T-helper 2 cell treated with Interferon-gamma antibody and Interleukin-4, amounts not matched to agents 5 μg/mL and 100 μg/mL, for 36 hours (primary cell): ENCODE results near the gene EPHA3.

Experiments
- DNase-seq: peaks from one replicate; pipeline ENCODE4 v3.0.0; 2021; ENCODE audit warnings: low spot score
- H3K27ac Mint-ChIP-seq: one replicate; pipeline ENCODE4 v1.8.0; 2021; ENCODE audit warnings: mild to moderate bottlenecking, mixed read lengths
- H3K27me3 Mint-ChIP-seq: one replicate; pipeline ENCODE4 v1.8.0; 2021; ENCODE audit warnings: low read depth, mixed read lengths
- H3K36me3 Mint-ChIP-seq: one replicate; pipeline ENCODE4 v1.8.0; 2021; ENCODE audit warnings: low read depth, mixed read lengths
- H3K4me1 Mint-ChIP-seq: one replicate; pipeline ENCODE4 v1.8.0; 2021; ENCODE audit warnings: low read depth, mixed read lengths
- H3K4me3 Mint-ChIP-seq: one replicate; pipeline ENCODE4 v1.8.0; 2022; ENCODE audit warnings: mild to moderate bottlenecking, moderate library complexity, mixed read lengths
- H3K9me3 Mint-ChIP-seq: one replicate; pipeline ENCODE4 v1.8.0; 2021; ENCODE audit warnings: mixed read lengths

Gene EPHA3

DNA sequence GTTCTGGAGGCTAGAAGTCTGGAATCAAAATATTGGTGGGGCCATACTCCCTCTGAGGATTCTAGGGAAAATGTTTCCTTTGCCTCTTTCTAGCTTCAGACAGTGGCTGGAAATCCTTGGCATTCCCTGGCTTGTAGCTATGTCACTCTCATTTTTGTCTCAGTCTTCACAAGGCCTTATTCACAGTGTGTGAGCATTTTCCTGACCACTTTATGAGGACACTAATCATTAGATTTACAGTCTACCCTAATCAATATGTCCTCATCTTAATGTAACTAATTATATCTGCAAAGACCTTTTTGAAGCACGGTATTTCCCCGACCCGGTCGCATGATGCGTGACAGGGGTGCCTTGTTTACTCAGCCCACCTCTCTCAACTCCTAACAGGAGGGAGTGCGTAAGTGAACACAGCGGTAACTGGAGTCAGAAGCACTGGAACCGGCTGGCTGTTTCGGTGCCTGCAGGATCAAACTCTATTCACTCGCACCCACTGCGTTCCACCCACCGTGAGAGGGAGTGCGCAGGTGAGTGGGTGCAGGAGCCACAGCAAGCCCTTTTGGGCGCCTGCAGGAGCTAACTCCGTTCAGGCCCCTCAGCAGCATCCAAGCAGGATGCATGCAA lies 155.0 kb downstream of the EPHA3 start:
- Mint-ChIP-seq H3K27ac (no peak overlapping the region), H3K4me3 (no peak overlapping the region), H3K27me3 (no peaks in the 10 kb centered on the region), H3K9me3 (peaks cover 5% of the 10 kb centered on the region), H3K4me1 (no peaks in the 10 kb centered on the region), H3K36me3 (no peaks in the 10 kb centered on the region)
- DNase-seq, result no peak

DNA sequence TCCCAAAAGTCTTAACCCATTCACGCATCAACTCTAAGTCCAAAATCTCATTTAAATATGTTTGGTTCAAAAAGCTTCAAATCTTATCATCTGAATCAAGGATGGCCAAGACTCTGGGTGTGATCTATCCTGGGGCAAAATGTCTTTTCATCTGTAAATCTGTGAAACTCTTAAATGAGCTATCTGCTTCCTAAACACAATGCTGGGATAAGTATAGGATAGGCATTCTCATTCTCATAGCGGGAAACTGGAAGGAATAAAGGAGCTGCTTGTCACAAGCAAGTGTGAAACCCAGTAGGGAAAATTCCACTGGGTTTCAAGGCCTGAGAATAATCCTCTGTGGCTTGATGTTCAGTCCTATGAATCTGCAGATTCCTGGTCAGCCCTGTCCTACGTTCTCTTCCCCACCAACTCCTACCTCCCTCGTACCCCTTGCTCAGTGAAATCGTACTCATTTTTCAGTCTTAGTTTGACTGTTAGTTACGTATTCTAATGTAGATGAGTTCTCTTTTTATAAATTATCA lies 156.7 kb downstream of the EPHA3 start:
- H3K4me3 Mint-ChIP-seq, result no peak overlapping the region
- no peaks in the 10 kb centered on the region for H3K27me3 Mint-ChIP-seq
- no peak for DNase-seq
- H3K36me3 Mint-ChIP-seq, result no peaks in the 10 kb centered on the region
- no peak overlapping the region for H3K27ac Mint-ChIP-seq
- H3K9me3 Mint-ChIP-seq, result peaks cover 5% of the 10 kb centered on the region
- no peaks in the 10 kb centered on the region for H3K4me1 Mint-ChIP-seq

DNA sequence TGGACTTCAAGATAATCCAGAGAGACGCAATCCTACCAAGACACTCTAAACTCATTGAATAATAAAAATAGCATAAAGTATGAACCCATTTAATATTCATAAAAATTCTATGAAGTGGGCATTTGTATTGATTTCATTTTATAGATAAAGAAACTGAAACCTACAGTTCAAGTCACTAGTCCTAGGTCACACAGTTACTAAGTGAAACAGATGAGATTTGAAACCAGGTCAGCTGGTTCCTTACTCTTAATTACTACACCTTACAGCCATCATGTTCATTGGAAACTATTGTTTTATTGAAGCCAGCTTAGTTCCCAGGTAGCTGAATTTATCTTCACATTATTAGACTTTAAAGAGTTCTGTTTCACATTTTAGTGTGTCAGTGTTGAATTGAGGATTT lies 158.7 kb downstream of the EPHA3 start:
- no peak overlapping the region for H3K4me3 Mint-ChIP-seq
- no peaks in the 10 kb centered on the region for H3K4me1 Mint-ChIP-seq
- no peaks in the 10 kb centered on the region for H3K36me3 Mint-ChIP-seq
- H3K27me3 Mint-ChIP-seq, result no peaks in the 10 kb centered on the region
- peaks cover 5% of the 10 kb centered on the region for H3K9me3 Mint-ChIP-seq
- no peak overlapping the region for H3K27ac Mint-ChIP-seq
- DNase-seq, result no peak

DNA sequence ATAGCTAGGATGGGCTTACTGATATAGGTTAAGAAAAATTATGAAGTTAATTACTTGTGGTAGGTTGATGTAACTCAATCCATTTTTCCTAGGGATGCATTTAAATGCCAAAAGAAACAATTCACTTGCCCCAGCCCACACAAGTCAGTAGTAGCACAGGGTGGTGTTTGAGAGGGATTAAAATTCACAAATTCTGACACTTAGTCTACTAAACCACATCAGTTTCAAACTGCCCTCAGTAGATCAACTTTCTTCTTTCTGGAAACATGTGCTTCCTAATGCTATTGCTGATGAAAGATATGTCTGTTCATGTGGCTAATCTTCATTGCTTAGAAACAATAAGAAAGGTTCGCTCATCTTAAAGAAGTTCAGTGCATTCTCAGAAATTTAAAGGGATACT lies 160.6 kb downstream of the EPHA3 start:
- Mint-ChIP-seq H3K4me1 (no peaks in the 10 kb centered on the region), H3K27ac (no peak overlapping the region), H3K36me3 (no peaks in the 10 kb centered on the region), H3K9me3 (peaks cover 8% of the 10 kb centered on the region), H3K4me3 (no peak overlapping the region), H3K27me3 (no peaks in the 10 kb centered on the region)
- no peak for DNase-seq

DNA sequence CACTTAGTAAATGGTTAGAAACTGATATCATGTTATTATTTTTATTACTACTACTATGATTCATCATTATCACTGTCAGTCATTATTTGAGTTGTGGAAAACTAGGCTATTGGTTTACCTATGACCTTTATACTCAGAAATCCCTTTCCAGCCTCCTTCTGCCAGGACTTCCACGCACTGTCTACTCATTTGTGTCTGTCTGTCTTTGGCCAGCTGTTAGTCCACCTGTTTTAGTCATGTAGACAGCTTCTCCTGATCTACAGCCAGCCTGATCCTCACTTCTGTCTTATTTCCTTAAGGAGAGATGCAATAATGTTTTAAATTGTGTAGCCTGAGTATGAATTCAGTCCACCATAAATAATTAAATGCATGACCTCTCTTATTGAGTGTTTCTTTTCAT lies 162.8 kb downstream of the EPHA3 start:
- Mint-ChIP-seq H3K27ac (no peak overlapping the region), H3K9me3 (peaks cover 5% of the 10 kb centered on the region), H3K4me3 (no peak overlapping the region), H3K4me1 (no peaks in the 10 kb centered on the region), H3K27me3 (no peaks in the 10 kb centered on the region), H3K36me3 (no peaks in the 10 kb centered on the region)
- DNase-seq, result no peak

DNA sequence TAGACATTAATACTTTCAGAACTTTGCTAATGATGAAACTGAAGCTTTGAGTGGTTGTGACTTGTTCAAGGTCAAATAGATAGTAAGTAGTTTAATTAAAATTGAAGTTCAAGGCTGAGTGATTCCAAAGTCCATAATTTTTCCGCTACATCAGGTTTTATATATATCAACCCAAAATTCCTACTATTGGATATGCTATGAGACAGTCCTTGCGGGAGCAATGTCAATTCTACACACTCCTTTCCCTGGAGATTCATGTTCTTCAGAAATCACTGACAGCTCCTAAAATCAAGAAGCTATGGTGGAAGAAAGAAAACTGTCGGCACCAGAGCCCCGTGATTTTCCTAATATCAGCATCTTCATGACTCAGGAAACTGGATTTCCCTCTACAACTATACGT lies 167.6 kb downstream of the EPHA3 start:
- H3K9me3 Mint-ChIP-seq, result peaks cover 5% of the 10 kb centered on the region
- no peak overlapping the region for H3K4me3 Mint-ChIP-seq
- no peak overlapping the region for H3K27ac Mint-ChIP-seq
- no peaks in the 10 kb centered on the region for H3K4me1 Mint-ChIP-seq
- H3K36me3 Mint-ChIP-seq, result no peaks in the 10 kb centered on the region
- no peaks in the 10 kb centered on the region for H3K27me3 Mint-ChIP-seq
- no peak for DNase-seq

DNA sequence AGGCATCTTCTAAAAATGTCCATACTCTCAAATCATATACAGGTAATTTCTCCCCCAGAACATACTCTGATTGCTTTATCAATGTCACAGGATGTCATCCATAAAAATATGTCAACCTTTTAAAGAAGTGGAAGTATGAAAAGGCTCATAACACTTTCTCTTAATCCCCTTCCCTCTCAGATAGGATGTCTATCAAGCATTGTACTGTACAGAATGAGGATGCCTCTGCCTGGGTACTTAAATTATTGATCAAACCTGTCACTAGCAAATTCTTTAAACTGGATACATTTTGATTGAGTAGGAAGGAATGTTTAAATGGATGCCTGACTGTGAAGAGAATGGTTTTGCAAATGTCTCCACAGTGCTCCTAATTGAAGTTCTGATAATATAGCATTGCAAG lies 168.7 kb downstream of the EPHA3 start:
- H3K27ac Mint-ChIP-seq, result no peak overlapping the region
- H3K9me3 Mint-ChIP-seq, result peaks cover 5% of the 10 kb centered on the region
- H3K4me3 Mint-ChIP-seq, result no peak overlapping the region
- no peak for DNase-seq
- H3K4me1 Mint-ChIP-seq, result no peaks in the 10 kb centered on the region
- no peaks in the 10 kb centered on the region for H3K27me3 Mint-ChIP-seq
- H3K36me3 Mint-ChIP-seq, result no peaks in the 10 kb centered on the region

DNA sequence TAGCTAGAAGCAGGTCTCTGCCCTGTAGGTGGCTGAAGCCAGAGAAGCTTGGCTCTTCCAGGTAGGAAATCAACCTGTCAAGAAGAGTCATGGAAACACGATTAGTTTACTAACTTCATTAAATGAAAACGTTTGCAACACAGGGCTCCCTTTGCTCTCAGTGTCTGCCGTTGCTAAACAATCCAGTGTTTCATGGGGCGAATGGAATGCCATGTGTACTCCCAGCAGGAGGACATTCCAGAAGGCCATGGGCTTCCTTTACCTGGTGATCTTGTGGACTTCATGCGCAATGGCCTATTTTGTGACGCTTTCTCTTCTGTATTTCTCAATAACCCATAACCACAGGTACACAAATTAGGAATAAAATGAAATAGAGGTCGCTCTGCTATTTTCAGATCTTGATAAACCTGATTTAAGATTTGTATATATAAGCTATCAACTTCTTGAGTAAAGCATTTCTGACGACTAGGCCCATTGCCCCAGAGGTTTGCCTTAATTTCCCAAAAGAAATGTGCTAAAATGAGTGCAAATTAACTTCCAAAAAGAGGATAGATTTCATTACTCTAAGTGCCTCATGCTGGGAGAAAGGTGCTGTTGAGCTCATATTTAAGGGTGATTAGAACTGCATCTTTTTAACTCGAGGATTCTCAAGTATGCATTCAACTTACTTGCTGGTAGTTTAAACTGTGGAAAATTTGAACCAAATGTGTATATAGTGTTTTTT lies 171.0 kb downstream of the EPHA3 start:
- DNase-seq, result no peak
- H3K27ac Mint-ChIP-seq, result no peak overlapping the region
- no peaks in the 10 kb centered on the region for H3K4me1 Mint-ChIP-seq
- no peaks in the 10 kb centered on the region for H3K27me3 Mint-ChIP-seq
- H3K36me3 Mint-ChIP-seq, result no peaks in the 10 kb centered on the region
- H3K4me3 Mint-ChIP-seq, result no peak overlapping the region
- H3K9me3 Mint-ChIP-seq, result no peaks in the 10 kb centered on the region

DNA sequence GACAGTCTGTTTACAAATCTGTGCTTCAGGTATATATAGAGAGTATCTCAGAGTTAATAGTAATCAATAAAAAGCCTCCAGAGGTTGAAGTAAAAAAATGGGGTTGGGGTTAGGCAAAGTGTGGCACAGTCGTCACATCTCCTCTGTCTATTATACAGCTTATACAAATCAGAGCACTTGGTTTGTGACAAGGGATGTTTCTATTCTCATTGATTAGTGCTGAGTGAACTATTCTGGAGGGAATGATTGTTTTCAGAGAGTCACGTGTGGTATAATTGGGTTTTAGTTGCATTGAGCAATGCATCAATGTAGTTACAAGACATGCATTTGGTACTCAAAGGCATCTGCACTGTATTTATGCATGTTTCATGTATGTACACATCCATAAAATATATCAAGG lies 172.9 kb downstream of the EPHA3 start:
- no peak overlapping the region for H3K27ac Mint-ChIP-seq
- no peak for DNase-seq
- peaks cover 4% of the 10 kb centered on the region for H3K9me3 Mint-ChIP-seq
- H3K36me3 Mint-ChIP-seq, result no peaks in the 10 kb centered on the region
- no peaks in the 10 kb centered on the region for H3K27me3 Mint-ChIP-seq
- H3K4me1 Mint-ChIP-seq, result no peaks in the 10 kb centered on the region
- H3K4me3 Mint-ChIP-seq, result no peak overlapping the region

DNA sequence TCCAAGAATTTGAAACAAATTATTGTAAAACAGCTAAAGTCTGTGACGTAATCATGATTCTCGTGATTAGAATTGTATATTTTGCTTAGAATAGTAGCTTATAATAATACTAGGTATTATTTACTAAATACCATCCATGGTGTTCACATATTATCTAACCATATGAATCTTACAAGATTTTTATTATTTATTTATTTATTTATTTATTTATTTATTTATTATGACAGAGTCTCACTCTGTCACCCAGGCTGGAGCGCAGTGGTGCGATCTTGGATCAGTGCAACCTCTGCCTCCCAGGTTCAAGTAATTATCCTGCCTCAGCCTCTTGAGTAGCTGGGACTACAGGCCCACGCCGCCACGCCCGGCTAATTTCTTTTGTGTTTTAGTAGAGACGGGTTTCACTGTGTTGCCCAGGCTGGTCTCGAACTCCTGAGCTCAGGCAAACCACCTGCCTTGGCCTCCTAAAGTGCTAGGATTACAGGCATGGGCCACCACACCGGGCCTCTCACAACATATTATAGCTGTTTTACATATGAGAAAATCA lies 173.5 kb downstream of the EPHA3 start:
- no peaks in the 10 kb centered on the region for H3K27me3 Mint-ChIP-seq
- no peaks in the 10 kb centered on the region for H3K4me1 Mint-ChIP-seq
- H3K4me3 Mint-ChIP-seq, result no peak overlapping the region
- no peak overlapping the region for H3K27ac Mint-ChIP-seq
- peaks cover 8% of the 10 kb centered on the region for H3K9me3 Mint-ChIP-seq
- no peaks in the 10 kb centered on the region for H3K36me3 Mint-ChIP-seq
- DNase-seq, result no peak

DNA sequence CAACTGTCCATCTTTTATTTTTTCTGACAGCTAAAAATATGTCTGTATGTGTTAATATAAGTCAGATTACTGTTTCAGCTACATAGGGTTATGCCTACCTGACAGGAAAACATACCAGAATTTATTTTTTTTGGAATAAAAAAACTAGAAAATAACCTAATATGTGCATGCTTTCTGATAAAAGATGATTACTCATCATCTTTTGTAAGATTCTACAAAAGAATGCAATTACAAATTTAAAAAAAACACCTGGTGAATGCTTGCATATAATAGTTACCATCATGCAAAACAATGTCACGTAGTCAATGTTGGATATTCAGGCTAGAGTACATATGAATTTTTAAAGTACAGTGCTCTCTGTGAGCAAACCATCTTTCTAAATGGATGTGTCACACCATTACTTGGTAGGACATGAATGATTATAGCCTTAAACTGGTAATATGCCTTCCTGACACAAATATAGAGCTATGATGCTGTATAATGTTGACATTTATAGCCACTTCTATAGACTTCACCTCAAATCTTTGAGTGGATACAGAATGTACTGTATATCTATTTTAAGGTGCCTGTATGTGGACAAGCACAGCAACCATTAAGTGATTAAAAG lies 180.6 kb downstream of the EPHA3 start:
- Mint-ChIP-seq H3K4me3 (no peak overlapping the region), H3K27me3 (no peaks in the 10 kb centered on the region), H3K9me3 (peaks cover 24% of the 10 kb centered on the region), H3K27ac (no peak overlapping the region), H3K4me1 (no peaks in the 10 kb centered on the region), H3K36me3 (no peaks in the 10 kb centered on the region)
- no peak for DNase-seq

DNA sequence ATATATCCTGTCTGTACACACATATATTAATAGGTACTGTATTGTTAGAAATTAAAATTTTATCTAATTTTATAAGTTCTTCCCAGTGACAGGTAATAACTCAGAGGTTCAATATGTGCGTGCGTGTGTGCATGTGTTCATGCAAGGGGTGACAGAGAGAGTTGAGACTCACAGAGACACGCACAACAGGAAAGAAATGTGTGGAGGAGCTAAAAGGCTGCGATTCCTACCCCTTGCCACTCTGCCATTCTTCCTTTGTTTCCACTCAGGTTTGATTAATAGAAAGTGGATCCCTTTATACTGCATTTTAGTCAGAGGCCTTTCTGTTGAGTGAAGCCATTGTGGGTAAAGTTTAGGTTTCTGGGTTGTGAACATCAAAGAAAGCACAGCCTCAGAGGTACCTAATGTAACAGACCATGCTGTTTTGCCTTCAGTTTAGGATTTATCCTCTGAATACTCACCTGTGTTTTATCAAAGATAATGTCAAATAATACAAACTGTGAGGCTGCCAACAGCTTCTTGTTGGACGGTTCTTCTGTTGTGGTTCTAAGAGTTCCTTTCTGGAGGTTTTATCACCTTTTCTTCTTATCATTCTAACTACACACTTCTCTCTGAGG lies 182.3 kb downstream of the EPHA3 start:
- Mint-ChIP-seq H3K27me3 (no peaks in the 10 kb centered on the region), H3K27ac (no peak overlapping the region), H3K4me3 (no peak overlapping the region), H3K4me1 (no peaks in the 10 kb centered on the region), H3K9me3 (peaks cover 28% of the 10 kb centered on the region), H3K36me3 (no peaks in the 10 kb centered on the region)
- no peak for DNase-seq

DNA sequence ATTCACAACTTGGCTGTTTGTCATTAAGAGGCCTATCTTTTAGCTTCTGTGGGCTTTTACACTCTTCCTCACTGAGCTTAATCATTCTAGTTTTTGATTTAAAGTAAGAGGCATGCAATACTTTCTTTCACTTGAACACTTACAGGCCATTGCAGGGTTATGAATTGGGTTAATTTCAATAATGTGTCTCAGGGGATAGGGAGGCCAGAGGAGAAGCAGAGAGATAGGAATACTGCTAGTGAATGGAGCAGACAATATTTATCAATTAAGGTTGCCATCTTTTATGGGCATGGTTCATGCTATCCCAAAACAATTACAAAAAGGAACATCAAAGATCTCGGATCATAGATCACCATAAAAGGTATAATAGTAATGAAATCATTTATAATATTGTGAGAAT lies 189.8 kb downstream of the EPHA3 start:
- H3K36me3 Mint-ChIP-seq, result no peaks in the 10 kb centered on the region
- H3K4me3 Mint-ChIP-seq, result no peak overlapping the region
- peaks cover 25% of the 10 kb centered on the region for H3K9me3 Mint-ChIP-seq
- no peaks in the 10 kb centered on the region for H3K4me1 Mint-ChIP-seq
- no peaks in the 10 kb centered on the region for H3K27me3 Mint-ChIP-seq
- no peak overlapping the region for H3K27ac Mint-ChIP-seq
- DNase-seq, result no peak

DNA sequence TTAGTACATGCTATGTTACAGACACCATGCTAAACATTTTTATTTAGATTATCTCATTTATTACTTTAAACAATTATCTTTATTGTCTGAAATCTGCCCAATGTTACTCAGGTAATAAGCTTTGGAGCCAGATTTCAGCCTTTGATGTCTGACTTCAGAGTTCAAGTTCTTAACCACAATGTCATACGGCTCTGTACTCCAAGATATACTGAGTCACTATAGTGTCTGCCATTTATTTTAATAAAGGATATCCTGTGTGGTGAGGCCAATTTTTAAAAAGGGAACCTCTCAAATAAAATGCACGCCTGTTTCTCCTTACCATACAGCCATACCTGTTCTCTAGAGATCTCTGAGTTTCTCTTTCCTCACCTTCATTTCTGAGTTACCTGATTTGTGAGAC lies 193.1 kb downstream of the EPHA3 start:
- Mint-ChIP-seq H3K27me3 (no peaks in the 10 kb centered on the region), H3K36me3 (no peaks in the 10 kb centered on the region), H3K9me3 (peaks cover 22% of the 10 kb centered on the region), H3K4me3 (no peak overlapping the region), H3K27ac (no peak overlapping the region), H3K4me1 (no peaks in the 10 kb centered on the region)
- DNase-seq, result no peak
